IMR-90 (cell line): ENCODE data around the gene SEMA3G.

ENCODE experiments used
- CEBPB ChIP-seq: IDR thresholded peaks from 2 replicates; pipeline ENCODE4 v1.6.1; 2012; ENCODE audit warnings: low read depth, low read length, improper control_type of control experiment
- MAZ ChIP-seq: IDR thresholded peaks from 2 replicates; pipeline ENCODE4 v1.6.1; 2012; ENCODE audit warnings: low read depth, mild to moderate bottlenecking, low read length, improper control_type of control experiment, moderate library complexity, borderline replicate concordance
- MXI1 ChIP-seq: IDR thresholded peaks from 2 replicates; pipeline ENCODE4 v1.6.1; 2012; ENCODE audit warnings: low read depth, mild to moderate bottlenecking, low read length, moderate library complexity, borderline replicate concordance
- POLR2A ChIP-seq: IDR thresholded peaks from 2 replicates; pipeline ENCODE4 v1.6.1; 2012; ENCODE audit warnings: mild to moderate bottlenecking, low read depth, low read length
- RCOR1 ChIP-seq: IDR thresholded peaks from 2 replicates; pipeline ENCODE4 v1.6.1; 2012; ENCODE audit warnings: mild to moderate bottlenecking, low read length, improper control_type of control experiment; ENCODE audit not compliant: insufficient replicate concordance
- SMC3 ChIP-seq: fragments of 150-350 bp; IDR thresholded peaks from 2 replicates; pipeline ENCODE4 v1.6.1; 2016; ENCODE audit warnings: low read depth, mild to moderate bottlenecking, antibody characterized with exemption, low read length, moderate library complexity
- TF ChIP-seq, protein P1 (sequence below): conservative IDR thresholded peaks from 2 replicates; pipeline ENCODE4 v1.5.1; 2012; ENCODE audit warnings: mild to moderate bottlenecking, low read depth, low read length, improper control_type of control experiment
- TF ChIP-seq, protein P2 (sequence below): fragments of 150-350 bp; IDR thresholded peaks from 2 replicates; pipeline ENCODE4 v1.6.1; 2017; ENCODE audit warnings: mild to moderate bottlenecking, antibody characterized with exemption, low read length, low read depth

DNA sequence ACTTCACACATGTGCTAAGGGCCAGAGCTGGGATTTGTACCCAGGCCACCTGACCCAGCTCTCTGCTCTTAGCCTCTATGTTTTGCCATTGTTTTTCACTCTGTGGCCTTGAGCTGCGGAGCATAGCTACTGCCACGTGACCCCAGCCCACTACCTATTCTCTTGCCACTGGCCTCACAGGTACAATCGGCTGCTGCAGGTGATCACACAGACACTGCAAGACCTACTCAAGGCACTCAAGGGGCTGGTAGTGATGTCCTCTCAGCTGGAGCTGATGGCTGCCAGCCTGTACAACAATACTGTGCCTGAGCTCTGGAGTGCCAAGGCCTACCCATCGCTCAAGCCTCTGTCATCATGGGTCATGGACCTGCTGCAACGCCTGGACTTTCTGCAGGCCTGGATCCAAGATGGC, 46.2 kb downstream of the SEMA3G start:
- no peak for TF ChIP-seq MXI1
- no peak for TF ChIP-seq RCOR1
- TF ChIP-seq, protein P1, sequence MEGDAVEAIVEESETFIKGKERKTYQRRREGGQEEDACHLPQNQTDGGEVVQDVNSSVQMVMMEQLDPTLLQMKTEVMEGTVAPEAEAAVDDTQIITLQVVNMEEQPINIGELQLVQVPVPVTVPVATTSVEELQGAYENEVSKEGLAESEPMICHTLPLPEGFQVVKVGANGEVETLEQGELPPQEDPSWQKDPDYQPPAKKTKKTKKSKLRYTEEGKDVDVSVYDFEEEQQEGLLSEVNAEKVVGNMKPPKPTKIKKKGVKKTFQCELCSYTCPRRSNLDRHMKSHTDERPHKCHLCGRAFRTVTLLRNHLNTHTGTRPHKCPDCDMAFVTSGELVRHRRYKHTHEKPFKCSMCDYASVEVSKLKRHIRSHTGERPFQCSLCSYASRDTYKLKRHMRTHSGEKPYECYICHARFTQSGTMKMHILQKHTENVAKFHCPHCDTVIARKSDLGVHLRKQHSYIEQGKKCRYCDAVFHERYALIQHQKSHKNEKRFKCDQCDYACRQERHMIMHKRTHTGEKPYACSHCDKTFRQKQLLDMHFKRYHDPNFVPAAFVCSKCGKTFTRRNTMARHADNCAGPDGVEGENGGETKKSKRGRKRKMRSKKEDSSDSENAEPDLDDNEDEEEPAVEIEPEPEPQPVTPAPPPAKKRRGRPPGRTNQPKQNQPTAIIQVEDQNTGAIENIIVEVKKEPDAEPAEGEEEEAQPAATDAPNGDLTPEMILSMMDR, result no peak
- TF ChIP-seq SMC3, result no peak
- TF ChIP-seq POLR2A, result no peak
- no peak for TF ChIP-seq CEBPB
- TF ChIP-seq MAZ, result no peak
- TF ChIP-seq, protein P2, sequence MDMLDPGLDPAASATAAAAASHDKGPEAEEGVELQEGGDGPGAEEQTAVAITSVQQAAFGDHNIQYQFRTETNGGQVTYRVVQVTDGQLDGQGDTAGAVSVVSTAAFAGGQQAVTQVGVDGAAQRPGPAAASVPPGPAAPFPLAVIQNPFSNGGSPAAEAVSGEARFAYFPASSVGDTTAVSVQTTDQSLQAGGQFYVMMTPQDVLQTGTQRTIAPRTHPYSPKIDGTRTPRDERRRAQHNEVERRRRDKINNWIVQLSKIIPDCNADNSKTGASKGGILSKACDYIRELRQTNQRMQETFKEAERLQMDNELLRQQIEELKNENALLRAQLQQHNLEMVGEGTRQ, result no peak
